HUES48 (cell line): ENCODE results near the gene ANKFN1.

Experiments used
- H3K27ac ChIP-seq: one replicate; pipeline ENCODE4 v1.7.0; 2013; ENCODE audit warnings: low read depth, low read length, inconsistent platforms
- H3K27me3 ChIP-seq: 2 replicates; pipeline ENCODE4 v1.6.1; 2013; ENCODE audit warnings: mild to moderate bottlenecking, low read length; ENCODE audit not compliant: control insufficient read depth, insufficient read depth
- H3K36me3 ChIP-seq: 2 replicates; pipeline ENCODE4 v1.6.1; 2013; ENCODE audit warnings: low read length; ENCODE audit not compliant: control insufficient read depth, insufficient read depth
- H3K4me1 ChIP-seq: 2 replicates; pipeline ENCODE4 v1.6.1; 2013; ENCODE audit warnings: mild to moderate bottlenecking, low read length; ENCODE audit not compliant: control insufficient read depth, insufficient read depth
- H3K4me3 ChIP-seq: 2 replicates; pipeline ENCODE4 v1.5.1; 2013; ENCODE audit warnings: mild to moderate bottlenecking, low read depth, low read length
- H3K9ac ChIP-seq: 2 replicates; pipeline ENCODE4 v1.6.1; 2013; ENCODE audit warnings: mild to moderate bottlenecking, low read depth, low read length, moderate library complexity
- H3K9me3 ChIP-seq: 2 replicates; pipeline ENCODE4 v1.6.1; 2013; ENCODE audit warnings: low read length; ENCODE audit not compliant: control insufficient read depth, insufficient read depth

Gene ANKFN1

GRCh38 chr17:56146534-56146933 lies 6.7 kb upstream of the ANKFN1 start:
- H3K4me3 ChIP-seq = no peak overlapping the region
- no peaks in the 10 kb centered on the region for H3K36me3 ChIP-seq
- H3K4me1 ChIP-seq = peaks cover 5% of the 10 kb centered on the region; the same call in 1 of the 2 replicates
- no peaks in the 10 kb centered on the region for H3K27me3 ChIP-seq
- H3K9me3 ChIP-seq = no peaks in the 10 kb centered on the region
- H3K27ac ChIP-seq = no peak overlapping the region
- H3K9ac ChIP-seq = no peak overlapping the region

DNA sequence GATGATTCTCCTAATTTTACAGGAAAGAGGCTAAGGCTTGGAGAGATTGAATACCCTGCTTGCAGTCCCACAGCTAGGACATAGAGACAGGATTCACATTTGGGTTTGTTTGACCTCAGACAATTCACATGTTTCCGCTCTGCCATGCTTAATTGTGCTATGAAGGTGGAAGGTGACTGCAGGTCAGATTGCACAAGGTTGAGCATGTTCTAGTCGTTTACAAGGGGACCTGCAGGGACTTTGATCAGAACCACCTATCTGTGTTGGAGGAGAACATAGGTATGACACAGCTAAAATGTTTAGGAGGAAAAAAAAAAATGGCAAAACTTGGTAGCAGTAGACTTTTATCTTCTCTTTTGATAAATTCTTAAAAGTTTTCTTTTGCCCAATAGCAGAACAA lies 4.9 kb upstream of the ANKFN1 start:
- H3K4me3 ChIP-seq = no peak overlapping the region
- H3K27me3 ChIP-seq = no peaks in the 10 kb centered on the region
- no peaks in the 10 kb centered on the region for H3K4me1 ChIP-seq
- H3K9me3 ChIP-seq = no peaks in the 10 kb centered on the region
- H3K27ac ChIP-seq = no peak overlapping the region
- no peak overlapping the region for H3K9ac ChIP-seq
- no peaks in the 10 kb centered on the region for H3K36me3 ChIP-seq

DNA sequence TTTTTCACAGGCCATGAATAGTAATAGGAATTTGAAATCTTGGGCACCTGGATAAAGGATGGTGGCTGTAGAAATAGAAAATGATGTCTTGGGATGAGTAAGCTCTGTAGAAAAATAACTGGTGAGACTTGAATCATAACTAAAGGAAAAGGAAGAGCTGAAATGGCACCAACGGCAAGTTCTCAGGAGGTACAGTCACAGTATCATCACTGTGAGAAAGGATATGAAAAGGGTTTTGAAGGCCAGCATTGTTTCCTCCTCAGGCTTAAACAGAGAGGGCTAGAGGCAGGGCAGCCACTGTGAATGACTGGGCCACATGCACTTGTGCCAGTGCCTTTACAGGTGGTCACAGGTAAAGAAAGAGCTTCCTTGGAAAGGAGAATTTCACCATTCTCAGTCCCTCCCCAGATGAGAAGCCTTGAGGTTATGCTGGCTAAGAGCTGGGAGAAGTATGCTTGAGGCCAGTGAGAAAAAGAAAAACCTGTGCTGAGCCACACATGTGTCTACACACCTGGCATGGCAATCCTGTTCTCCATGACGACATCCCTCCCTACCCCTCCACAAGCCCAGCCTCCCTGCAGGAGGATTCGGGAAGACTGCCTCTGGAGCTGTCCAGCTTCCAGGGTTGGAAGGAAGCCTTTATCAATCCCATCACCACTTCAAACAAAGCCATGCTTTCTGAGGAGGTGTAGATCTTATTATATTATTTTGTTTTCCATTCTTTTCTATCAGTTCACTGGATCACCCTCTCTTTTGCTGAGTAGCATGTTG lies 3.8 kb upstream of the ANKFN1 start:
- Histone ChIP-seq H3K27ac (no peak overlapping the region), H3K36me3 (no peaks in the 10 kb centered on the region), H3K9ac (no peak overlapping the region), H3K27me3 (no peaks in the 10 kb centered on the region), H3K4me3 (no peak overlapping the region), H3K9me3 (no peaks in the 10 kb centered on the region), H3K4me1 (no peaks in the 10 kb centered on the region)

DNA sequence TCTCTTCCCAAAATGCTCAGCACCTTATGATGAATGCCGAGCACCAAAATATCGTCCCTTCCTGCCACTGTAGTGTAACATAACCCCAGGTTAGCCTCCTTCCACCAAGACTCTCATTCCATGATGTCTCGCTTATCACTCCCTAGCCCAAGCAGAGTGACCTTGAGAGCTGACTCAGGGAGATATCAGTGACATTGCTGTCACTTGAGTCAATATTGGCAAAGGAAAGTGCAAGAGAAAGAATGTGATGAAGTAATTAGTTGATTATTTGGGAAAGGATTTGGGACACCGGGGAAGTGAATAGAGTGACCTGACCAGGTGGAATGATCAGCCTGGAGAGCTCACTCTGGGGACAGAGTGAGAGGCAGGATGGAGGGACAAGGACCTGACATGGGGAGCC lies 2.6 kb upstream of the ANKFN1 start:
- H3K4me3 ChIP-seq = no peak overlapping the region
- H3K9ac ChIP-seq = no peak overlapping the region
- H3K27me3 ChIP-seq = no peaks in the 10 kb centered on the region
- no peaks in the 10 kb centered on the region for H3K36me3 ChIP-seq
- no peaks in the 10 kb centered on the region for H3K4me1 ChIP-seq
- H3K27ac ChIP-seq = no peak overlapping the region
- no peaks in the 10 kb centered on the region for H3K9me3 ChIP-seq

- H3K4me1 ChIP-seq = peaks cover 15% of the 10 kb centered on the region
- H3K27ac ChIP-seq = no peak overlapping the region
- H3K4me3 ChIP-seq = no peak overlapping the region
- no peak overlapping the region for H3K9ac ChIP-seq
- no peaks in the 10 kb centered on the region for H3K9me3 ChIP-seq
- H3K27me3 ChIP-seq = no peaks in the 10 kb centered on the region
- no peaks in the 10 kb centered on the region for H3K36me3 ChIP-seq
Measured at GRCh38 chr17:56157845-56158244, 4.6 kb downstream of the ANKFN1 start.

GRCh38 chr17:56158344-56158743 lies 5.1 kb downstream of the ANKFN1 start:
- H3K27ac ChIP-seq = no peak overlapping the region
- no peaks in the 10 kb centered on the region for H3K27me3 ChIP-seq
- no peak overlapping the region for H3K4me3 ChIP-seq
- no peaks in the 10 kb centered on the region for H3K9me3 ChIP-seq
- peaks cover 15% of the 10 kb centered on the region for H3K4me1 ChIP-seq
- H3K9ac ChIP-seq = no peak overlapping the region
- H3K36me3 ChIP-seq = no peaks in the 10 kb centered on the region

GRCh38 chr17:56158915-56159825 lies 5.9 kb downstream of the ANKFN1 start:
- H3K4me1 ChIP-seq = peaks cover 15% of the 10 kb centered on the region
- no peaks in the 10 kb centered on the region for H3K27me3 ChIP-seq
- no peaks in the 10 kb centered on the region for H3K9me3 ChIP-seq
- H3K36me3 ChIP-seq = no peaks in the 10 kb centered on the region
- no peak overlapping the region for H3K9ac ChIP-seq
- H3K27ac ChIP-seq = no peak overlapping the region
- no peak overlapping the region for H3K4me3 ChIP-seq

DNA sequence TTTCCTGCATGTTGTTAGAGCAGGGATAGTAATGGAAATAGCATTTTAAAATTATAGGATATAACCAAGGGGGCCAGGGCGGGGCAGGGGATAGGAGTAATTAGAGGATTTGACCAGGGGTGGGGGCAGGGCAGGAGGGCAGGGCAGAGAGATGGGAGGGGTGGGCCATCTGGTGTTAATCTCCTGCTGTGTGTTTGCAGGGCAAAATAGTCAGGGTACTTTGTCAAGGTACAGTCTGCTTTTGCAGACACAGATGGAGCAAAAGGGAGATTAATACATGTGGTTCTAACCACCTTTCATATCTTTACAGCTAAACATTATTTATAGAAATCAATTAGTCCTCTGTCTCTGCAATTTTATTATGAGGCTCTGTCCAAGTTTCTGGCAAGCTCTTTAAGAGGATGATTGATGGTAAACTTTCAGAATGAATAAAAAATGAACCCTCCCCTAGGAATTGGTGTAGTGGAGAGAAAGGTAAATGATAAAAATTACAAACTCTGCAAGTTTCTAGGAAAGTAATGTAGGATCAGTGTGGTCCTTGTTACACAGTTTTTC lies 6.6 kb downstream of the ANKFN1 start:
- Histone ChIP-seq H3K4me1 (peaks cover 15% of the 10 kb centered on the region), H3K4me3 (no peak overlapping the region), H3K9me3 (no peaks in the 10 kb centered on the region), H3K9ac (no peak overlapping the region), H3K27me3 (no peaks in the 10 kb centered on the region), H3K27ac (no peak overlapping the region), H3K36me3 (no peaks in the 10 kb centered on the region)

DNA sequence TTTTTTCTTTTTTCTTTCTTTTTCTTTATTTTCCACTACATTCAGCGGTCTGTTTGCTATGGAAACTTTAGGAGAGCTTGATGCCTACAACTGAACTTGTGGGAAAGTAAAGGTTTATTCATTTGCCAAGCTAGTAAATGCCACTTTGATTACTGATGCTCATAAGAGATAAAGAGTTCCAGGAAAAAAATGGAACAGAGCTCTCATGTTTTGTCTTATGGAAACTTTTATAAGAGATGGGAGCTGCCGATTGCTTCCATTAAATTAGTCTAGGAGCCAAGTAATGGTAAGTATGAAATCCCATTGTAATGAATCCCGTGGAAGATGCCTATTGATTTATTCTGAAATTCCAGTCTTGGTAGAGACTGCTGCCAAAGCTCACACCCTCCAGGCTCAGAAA lies 7.1 kb downstream of the ANKFN1 start:
- no peaks in the 10 kb centered on the region for H3K36me3 ChIP-seq
- no peak overlapping the region for H3K4me3 ChIP-seq
- peaks cover 15% of the 10 kb centered on the region for H3K4me1 ChIP-seq
- H3K9ac ChIP-seq = no peak overlapping the region
- no peaks in the 10 kb centered on the region for H3K27me3 ChIP-seq
- no peak overlapping the region for H3K27ac ChIP-seq
- no peaks in the 10 kb centered on the region for H3K9me3 ChIP-seq

- Histone ChIP-seq H3K4me1 (peaks cover 11% of the 10 kb centered on the region), H3K36me3 (no peaks in the 10 kb centered on the region), H3K27me3 (no peaks in the 10 kb centered on the region), H3K9me3 (no peaks in the 10 kb centered on the region), H3K27ac (no peak overlapping the region), H3K9ac (no peak overlapping the region), H3K4me3 (no peak overlapping the region)
Measured at GRCh38 chr17:56165072-56165641, 11.9 kb downstream of the ANKFN1 start.
